HG03442 (cell line): ENCODE measurements around the gene ATAD3A.
"Not testable (repeated sequence)": the region's sequence is repeated elsewhere in the genome, so short reads cannot be mapped to it uniquely, and the experiment has no call there.

ENCODE experiments used
- ATAC-seq: cut with Tn5 transposase; IDR thresholded peaks from one replicate; pipeline ENCODE4 v1.9.1; 2021; ENCODE audit warnings: mild to moderate bottlenecking, moderate library complexity; ENCODE audit not compliant: unreplicated experiment

ATAD3A gene

GRCh38 chr1:1522536-1522935 is 10.6 kb downstream of the ATAD3A start:
- ATAC-seq = not testable (repeated sequence)

- not testable (repeated sequence) for ATAC-seq
Measured at GRCh38 chr1:1523226-1523625, 11.3 kb downstream of the ATAD3A start.

DNA sequence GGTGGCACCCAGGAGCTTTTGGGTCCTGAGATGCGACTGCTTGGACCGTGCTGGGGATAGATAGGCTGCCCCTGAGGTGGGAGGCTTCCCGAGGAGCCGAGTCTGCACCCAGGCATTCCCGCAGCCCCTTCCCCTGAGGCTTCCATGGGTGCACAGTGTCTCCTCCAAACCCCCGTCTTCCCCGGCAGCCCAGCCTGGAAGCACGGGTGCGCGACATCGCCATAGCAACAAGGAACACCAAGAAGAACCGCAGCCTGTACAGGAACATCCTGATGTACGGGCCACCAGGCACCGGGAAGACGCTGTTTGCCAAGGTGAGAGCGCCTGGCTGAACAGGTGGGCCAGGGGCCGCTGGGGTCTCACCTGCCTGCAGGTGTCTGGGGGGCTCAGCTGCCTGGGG is 11.7 kb downstream of the ATAD3A start:
- not testable (repeated sequence) for ATAC-seq

DNA sequence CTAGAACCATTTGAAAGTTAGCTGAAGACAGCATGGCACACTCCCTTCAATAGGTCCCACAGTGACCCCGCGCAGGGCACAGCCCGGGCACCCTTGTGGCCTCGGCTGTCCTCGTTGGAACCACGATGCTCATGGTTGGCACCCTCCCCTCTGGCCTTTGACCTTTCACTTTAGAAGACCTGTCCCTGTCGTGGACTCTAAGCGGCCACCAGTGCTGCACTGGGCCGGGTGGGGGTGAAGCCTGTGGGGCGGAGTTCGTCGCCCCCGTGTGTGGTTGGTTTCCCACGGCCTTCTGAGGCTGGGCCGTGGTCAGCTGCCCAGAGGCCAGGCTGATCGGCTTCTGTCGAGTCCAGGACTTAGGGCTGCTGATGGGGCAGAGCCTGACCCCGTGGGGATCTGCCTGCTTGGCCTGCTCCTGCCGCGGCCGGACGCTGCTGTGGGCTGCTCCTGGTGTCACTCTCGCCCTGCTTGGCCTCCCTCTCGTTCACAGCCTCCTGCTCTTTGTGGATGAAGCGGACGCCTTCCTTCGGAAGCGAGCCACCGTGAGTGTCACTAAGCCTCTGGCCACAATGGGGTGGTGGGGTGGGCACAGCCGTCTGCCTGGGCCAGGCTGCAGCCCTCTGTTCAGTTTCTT is 12.9 kb downstream of the ATAD3A start:
- ATAC-seq = not testable (repeated sequence)

GRCh38 chr1:1526476-1526875 is 14.5 kb downstream of the ATAD3A start:
- not testable (repeated sequence) for ATAC-seq

GRCh38 chr1:1527092-1527816 is 15.3 kb downstream of the ATAD3A start:
- ATAC-seq = no peak

GRCh38 chr1:1528301-1529267 is 16.6 kb downstream of the ATAD3A start:
- ATAC-seq = no peak

- ATAC-seq = no peak
Measured at GRCh38 chr1:1529321-1529720, 17.4 kb downstream of the ATAD3A start.

- no peak for ATAC-seq
Measured at GRCh38 chr1:1529936-1530335, 18.0 kb downstream of the ATAD3A start.

GRCh38 chr1:1531947-1532346 is 20.0 kb downstream of the ATAD3A start:
- ATAC-seq = no peak

DNA sequence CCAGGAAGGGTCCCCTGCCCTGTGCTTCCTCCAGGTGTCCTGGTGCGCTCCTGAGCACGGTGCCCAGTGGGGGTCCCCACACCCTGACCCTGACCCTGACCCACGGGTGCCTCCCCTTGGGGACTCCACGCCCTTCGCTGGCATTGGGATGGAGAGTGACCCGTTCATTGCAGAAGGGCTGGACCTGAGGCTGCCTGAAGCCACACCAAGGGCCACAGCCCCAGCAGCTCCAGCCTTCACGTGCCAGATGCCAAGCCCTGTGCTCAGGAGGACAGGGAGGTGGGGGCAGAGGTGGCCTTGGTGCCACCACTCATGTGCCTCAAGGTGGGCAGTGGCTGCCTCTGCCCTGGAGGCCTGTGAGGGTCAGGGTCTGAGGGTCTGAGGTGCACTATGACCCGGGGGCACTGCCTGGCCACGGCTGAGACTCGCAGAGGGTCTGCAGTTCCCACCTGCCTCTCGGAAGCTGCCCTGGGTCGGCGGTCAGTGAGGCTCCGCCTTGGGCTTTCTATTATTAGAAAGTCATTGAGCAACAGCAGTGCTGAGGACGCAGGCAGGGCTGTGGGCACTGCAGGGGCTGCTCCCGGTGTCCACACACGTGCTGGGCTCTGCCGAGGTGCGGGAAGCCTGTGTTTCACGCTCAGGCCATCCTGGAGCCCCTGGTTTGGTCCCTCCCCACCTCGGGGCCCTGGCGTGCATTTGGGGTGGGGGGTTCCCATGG is 21.4 kb downstream of the ATAD3A start:
- not testable (repeated sequence) for ATAC-seq

DNA sequence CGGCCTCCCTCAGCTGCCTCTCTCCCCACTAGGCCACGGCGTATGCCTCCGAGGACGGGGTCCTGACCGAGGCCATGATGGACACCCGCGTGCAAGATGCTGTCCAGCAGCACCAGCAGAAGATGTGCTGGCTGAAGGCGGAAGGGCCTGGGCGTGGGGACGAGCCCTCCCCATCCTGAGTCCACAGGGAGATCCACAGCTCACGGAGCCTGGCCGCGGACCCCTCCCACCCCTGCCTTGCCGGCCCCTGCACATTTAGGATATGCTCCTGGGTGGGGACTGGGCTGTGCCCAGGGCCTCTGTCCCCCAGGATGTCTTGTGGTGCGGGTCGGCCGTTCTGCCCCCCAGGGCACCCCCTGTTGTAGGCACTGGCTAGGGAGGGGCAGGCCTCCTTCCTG is 21.9 kb downstream of the ATAD3A start:
- not testable (repeated sequence) for ATAC-seq

DNA sequence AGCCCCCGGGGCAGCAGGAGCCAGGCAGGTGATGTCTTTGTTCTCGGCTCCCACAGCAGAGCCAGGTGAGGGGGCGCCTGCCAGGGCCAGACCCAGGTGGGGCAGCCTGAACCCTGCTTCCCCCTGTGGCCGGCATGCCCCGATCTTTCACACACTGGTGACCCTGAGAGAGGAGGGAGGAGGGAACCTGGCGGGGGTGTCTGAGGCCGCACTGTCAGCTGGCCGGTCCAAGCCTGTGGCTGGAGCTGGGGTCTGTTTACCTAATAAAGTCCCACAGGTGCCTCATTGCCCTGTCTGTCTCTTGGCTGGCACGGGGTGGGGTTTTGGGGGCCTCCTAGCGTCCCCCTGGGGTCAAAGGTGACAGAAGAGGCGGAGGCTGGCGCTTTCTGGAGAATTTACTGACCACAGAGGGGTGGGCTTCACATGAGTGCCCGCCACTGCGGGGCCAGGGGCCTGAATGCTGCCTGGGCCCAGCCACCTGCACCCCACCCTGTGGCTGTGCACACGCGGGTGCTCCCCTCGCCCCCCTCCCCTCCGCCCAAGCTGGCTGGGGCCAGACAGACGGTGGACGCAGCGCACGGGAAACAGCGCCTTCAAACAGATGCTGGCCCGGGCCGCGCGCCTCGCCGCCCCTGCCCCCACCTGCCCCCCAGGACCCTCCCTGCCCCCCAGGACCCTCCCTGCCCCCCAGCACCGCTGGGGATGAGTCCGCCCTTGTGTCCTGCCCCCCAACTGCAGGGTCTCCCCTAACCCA is 22.6 kb downstream of the ATAD3A start:
- ATAC-seq = no peak

- no peak for ATAC-seq
Measured at GRCh38 chr1:1535201-1536018, 23.4 kb downstream of the ATAD3A start.

- ATAC-seq = no peak
Measured at GRCh38 chr1:1536019-1536937, 24.3 kb downstream of the ATAD3A start.

DNA sequence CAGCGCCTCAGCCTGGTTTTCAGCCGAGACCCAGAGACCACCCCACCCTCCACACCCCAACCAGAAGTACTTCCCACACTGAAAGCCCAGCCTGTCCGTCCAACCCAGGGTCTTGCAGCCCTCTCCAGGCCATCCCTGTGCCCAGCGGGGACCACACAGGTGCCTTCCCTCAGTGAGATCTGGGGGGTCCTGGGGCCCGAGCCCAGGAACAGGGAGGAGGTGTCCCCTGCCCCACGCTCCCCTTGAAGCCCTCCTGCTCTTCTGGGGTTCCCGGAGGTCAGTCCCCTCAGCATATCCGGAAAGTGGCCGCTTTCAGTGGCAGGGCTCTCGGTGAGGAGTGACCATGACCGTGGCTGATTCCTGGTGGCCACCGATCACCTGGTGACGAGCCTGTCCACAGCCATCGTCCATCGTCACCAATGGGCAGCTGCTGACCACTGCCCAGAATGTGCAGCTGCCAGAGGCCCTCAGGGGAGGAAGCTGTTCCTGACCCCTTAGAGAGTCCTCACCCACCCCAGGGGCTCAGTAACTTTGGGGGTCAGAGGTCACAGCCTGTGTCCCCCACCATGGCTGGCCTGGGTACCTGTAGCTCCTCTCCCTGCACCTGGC is 25.1 kb downstream of the ATAD3A start:
- no peak for ATAC-seq

- ATAC-seq = no peak
Measured at GRCh38 chr1:1537626-1538250, 25.8 kb downstream of the ATAD3A start.
